Measurements from ENCODE around the gene CLCN1.
A peak's percentile ranks its signal among the peaks of the same experiment; 100 is the strongest.
"Not testable (repeated sequence)": the region's sequence is repeated elsewhere in the genome, so short reads cannot be mapped to it uniquely, and the experiment has no call there.

CLCN1 gene

DNA sequence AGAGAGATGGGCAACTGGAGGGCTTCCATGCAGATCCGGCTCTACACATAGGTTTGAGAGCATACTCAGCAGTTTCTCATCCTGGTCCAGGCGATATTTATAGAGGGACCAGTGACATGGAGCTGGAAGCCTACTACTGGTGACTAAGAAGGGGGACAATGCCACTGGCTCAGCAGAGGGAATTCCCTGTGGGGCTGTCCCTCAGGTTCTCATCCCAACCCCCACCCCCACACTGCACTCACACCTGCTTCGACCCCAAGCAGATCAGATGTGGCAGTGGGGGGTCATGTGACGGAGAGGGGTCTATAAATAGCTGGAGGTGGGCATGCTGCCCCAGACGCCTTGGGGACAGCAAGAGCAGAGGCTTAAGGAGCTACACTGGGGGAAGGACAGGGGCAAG lies at the start of gene CLCN1:
Gene CLCN1 (plus strand): TSS at position 336 of the 400 bp plus-strand sequence. CDS start 102 bp downstream, outside the sequence.
- no peak for DNase-seq

DNA sequence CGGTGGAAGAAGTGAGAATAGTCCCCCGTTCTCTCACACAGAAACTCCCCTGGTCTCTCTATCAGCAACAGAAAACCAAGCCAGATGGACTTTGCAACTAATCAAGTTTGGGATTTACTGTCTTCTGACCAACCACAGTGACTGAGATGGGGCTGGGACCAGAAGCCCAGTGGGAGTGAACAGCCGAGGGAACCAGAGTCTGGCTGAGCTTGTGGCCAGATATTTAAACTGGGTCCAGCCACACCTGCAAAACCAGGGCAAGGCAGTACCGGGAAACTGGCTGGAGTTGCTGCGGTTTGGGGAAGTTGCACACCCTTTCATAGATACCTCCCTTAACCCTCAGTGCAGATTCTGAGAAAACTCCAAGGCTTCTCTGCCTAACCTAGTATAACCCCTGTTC lies 46.7 kb upstream of the CLCN1 start:
- DNase-seq: no peak

GRCh38 chr7:143271240-143271639 lies 44.7 kb upstream of the CLCN1 start:
- DNase-seq: no peak

- no peak for DNase-seq
Measured at GRCh38 chr7:143272871-143273270, 43.0 kb upstream of the CLCN1 start.

DNA sequence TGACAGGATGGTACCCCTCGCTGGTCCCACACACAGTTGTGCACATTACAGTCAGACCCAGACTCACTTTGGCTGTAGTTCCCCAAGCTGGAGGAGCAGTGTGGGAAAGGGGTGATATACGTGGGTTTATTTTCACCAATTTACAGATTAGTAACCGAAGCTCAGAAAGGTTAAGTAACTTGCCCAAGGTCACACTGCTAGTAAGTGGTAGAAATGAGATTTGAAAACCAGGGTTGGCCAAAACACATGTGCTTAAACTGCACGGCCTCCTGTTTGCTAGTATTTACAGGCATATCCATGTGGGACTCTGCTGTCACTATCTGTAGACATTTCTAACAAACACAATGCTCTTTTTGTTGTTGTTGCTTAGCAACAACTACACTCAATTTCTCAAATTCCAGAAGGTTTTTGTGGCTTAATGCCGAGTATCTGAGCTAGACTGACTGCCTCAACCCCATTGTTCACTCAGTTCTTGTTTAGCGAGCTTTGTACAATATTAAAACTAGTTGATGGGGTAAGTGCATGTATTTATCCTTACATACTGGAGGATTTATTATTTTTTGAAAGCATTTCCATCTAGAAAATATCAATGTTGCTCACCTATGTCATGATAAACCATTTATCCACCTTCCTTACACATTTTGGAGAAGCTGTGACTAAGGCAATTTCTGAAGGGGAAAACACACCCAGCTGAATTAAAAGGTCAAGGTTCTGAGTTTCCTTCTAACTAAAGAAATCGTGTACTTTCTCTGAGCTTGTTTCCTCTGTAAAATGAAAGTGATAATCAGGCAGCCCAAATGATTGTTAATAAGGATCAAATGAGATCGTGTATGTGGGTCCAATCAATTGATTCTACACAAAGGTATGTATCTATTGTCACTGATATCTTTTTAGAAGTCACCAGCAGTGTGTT lies 36.5 kb upstream of the CLCN1 start:
- DNase-seq: no peak

- no peak for DNase-seq
Measured at GRCh38 chr7:143280160-143280559, 35.8 kb upstream of the CLCN1 start.

DNA sequence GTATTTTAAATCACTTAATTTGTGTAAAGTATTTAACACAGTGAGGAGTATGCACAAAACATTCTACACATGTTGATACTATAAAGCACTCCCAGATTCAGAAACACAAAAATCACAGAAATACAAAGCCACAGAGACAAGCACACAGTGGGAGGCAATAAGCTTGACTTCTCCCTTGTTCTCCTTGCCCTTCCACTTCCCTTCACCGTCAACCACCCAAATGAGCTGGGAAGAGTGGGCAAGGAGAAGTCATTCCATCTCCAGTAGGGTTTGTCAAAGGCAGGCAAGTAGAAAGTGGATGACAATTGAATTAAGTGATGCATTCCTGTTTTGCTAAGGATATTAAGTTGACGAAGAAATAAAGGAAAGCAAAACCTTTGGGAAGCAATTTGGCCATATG lies 35.3 kb upstream of the CLCN1 start:
- DNase-seq: no peak

DNA sequence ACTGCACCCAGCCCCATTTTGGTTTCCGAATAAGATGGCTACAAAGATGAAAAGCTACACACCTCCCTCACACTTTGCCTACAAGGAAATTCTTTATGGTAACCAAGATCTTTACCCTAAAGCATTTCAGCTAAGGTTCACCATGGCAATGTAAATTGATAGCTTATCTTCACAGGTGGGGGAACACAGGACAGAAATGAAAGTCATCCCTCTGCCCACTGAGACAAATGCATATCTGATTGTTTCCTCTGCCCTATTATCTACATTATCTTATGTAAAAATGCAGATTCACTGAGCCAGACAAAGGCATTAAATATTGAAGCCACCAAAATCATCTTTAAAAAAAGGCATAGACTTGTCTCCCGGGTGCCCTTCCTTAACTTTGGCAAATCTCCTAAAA lies 34.4 kb upstream of the CLCN1 start:
- DNase-seq: no peak

DNA sequence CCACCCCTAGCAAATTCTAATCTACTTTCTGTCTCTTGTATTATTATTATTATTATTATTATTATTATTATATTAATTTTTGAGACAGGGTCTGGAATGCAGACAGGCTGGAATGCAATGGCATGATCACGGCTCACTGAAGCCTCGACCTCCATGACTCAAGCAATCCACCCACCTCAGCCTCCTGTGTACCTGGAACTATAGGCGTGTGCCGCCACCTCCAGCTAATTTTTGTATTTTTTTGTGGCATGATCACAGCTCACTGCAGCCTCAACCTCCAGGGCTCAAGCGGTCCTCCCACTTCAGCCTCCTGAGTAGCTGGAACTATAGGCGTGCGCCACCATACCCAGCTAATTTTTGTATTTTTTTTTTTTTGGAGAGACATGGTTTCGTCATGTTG lies 33.8 kb upstream of the CLCN1 start:
- DNase-seq: no peak

- DNase-seq: no peak
Measured at GRCh38 chr7:143283381-143283780, 32.5 kb upstream of the CLCN1 start.

GRCh38 chr7:143284591-143285469 lies 31.1 kb upstream of the CLCN1 start, which contains the start of gene TMEM139:
TMEM139 (plus strand) TSS chr7:143284958; CDS start chr7:143285958, 1,000 bp downstream.
- peak; percentile 68 for DNase-seq

DNA sequence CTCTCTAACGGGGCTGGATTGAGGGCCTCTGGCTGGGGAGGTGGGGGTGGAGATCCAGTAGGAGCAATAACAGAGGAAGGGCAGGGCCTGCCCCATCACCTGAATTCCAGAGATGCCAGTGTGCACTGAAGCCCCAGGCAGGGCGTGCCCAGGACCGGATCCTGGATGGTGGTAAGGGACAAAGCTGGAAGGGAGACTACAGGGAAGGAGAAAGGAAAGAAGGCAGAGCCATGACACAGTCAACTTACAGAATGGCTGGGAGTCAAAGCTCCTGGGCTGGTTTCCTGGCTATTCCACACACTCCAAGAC lies 30.5 kb upstream of the CLCN1 start:
- no peak for DNase-seq

DNA sequence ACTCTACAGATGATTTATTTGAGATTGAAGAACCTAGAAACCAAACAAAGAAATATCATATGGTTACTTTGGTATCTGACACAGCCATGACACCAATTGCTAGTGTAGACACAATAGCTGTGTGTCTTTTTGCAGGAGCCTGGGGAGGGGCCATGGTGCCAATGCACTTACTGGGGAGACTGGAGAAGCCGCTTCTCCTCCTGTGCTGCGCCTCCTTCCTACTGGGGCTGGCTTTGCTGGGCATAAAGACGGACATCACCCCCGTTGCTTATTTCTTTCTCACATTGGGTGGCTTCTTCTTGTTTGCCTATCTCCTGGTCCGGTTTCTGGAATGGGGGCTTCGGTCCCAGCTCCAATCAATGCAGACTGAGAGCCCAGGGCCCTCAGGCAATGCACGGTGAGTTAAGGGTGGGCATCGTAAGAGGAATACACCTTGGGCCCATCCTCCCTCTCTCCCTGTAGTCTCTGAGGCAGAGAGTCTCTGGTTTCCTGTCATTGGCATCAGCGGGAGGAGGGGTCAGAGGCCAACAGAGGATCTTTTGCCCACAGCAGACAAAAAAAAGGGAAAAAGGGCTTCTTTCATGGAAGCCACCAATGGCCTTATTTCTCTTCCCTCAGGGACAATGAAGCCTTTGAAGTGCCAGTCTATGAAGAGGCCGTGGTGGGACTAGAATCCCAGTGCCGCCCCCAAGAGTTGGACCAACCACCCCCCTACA lies 29.9 kb upstream of the CLCN1 start:
- DNase-seq: no peak

- DNase-seq: no peak
Measured at GRCh38 chr7:143286522-143286890, 29.4 kb upstream of the CLCN1 start.

GRCh38 chr7:143287339-143287934 lies 28.5 kb upstream of the CLCN1 start:
- no peak for DNase-seq

DNA sequence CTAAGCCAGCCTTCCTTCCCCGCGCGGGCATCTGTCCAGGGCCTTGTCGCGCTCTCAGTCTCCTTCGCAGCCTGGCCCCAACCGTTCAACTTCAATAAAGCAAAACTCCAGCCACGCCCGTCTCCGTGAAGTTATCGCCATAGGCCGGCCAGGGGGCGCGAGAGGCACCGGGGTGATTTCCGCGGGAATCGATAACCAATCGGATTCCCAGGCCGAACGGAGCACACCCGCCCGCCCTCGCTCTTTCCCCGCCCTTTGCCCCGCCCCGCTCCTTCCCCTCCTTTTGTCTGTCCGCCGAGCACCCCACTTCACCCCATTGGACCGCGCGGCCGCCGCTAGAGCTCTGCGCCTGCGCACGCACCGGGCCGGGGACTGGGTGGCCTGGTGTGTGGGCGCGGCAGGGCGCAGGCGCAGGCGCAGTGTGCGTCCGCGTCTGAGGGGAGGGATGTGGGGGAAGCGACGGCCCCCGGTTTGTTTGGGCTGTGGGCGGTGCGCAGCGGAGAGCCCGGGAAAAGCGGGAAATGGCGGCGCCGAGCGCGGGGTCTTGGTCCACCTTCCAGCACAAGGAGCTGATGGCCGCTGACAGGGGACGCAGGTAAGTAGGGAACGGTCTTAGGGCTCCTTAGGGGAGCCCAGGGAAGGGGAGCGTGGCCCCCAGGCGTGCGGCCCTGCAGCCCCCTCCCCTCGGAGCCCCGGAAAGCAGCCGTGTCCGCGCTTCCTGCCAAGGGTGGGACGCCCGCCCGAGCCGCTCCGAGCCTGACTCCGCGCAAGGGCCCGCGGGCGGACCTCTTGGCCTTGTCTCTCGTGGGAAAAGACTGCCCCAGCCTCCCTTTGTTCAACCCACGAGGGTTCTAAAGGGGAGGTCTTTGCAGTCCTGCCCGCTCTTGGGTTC lies 27.7 kb upstream of the CLCN1 start, which contains the start of gene CASP2:
Gene CASP2 (plus strand): TSS at position 417 of the 892 bp plus-strand sequence. CDS start 105 bp downstream, at position 522.
- DNase-seq: peak; percentile 98

DNA sequence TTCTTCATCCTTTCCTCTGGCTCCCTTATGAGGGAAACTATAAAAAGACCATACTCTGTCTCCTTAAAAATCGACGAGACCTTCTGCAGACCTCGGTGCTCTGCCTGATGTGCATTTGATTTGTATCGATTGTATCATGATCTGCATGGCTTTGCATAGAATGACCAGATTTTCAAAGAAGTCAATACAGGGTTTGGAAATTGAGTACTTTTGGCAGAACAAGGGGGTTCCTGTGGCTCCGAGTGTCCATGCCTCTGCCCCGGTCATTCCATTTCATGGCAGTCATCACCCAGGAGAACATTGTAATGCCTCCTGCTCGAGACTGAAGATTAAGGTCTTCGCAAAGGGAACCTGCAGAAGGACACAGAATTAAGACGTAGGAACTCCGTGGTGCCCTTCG lies 27.1 kb upstream of the CLCN1 start:
- DNase-seq: no peak

GRCh38 chr7:143289421-143289820 lies 26.5 kb upstream of the CLCN1 start:
- no peak for DNase-seq

DNA sequence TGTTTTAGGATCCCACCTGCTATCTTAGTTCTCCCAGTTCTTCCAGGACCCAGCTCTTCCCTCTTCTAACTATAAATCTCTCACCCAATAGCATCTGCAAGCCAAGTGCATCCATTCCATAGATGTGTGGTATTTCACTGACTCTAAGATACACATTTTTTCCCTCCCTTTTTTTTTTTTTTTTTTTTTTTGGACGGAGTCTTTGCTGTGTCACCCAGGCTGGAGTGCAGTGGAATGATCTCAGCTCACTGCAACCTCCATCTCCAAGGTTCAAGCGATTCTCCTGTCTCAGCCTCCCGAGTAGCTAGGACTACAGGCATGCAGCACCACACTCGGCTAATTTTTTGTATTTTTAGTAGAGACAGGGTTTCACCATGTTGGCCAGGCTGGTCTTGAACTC lies 26.0 kb upstream of the CLCN1 start:
- DNase-seq: not testable (repeated sequence)

DNA sequence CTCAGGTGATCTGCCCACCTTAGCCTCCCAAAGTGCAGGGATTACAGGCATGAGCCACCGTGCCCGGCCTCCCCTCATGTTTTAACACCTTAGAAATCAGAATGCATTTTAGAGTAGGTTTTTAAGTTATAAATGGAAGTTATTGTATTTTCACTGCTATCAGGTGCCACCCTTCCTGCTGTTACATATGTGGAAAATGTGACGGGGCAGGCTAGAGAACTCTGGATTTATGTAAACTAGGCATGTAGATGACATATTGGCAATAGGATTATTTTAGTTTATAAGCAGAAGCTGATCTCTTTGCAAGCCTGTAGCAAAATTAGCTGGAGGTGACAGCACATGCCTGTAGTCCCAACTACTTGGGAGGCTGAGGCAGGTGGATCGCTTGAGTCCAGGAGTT lies 25.6 kb upstream of the CLCN1 start:
- DNase-seq: no peak

DNA sequence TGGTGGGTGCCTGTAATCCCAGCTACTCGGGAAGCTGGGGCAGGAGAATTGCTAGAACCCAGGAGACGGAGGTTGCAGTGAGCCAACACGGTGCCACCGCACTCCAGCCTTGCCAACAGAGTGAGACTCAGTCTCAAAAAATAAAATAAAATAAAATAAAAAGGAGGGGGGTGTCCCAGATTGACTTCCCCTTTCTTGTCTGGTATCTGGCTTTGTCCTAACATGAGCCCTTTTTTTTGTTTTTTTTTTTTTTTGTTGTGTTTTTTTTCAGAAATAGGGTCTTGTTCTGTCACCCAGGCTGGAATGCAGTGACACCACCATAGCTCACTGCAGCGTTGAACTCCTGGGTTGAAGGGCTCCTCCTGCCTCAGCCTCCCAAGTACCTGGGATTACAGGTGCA lies 23.0 kb upstream of the CLCN1 start:
- DNase-seq: no peak

DNA sequence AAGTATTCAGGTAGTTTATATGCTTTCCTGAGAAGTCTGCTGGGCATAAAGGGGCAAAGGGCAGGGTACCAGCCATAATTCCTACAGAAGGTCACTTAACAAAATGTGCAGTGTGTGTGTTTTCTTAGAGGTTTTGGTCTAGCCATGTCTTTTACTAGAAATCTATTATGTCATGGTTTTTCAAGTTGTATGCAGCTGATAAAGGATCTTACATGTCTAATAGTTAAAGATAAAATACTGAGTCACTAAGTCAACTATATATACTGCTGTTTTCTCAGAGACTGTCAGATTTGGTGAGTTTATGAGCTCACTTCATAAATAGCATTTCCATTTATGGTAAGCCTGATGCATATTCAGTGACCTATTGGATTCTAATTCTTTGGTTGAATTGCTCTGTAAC lies 20.0 kb upstream of the CLCN1 start:
- no peak for DNase-seq
